Measurements from ENCODE around the gene FAIM2. TPM values are rescaled to one million over a fixed set of nuclear protein-coding genes. Genes with fewer than 3 reads are reported as not detected.
A peak's percentile ranks its signal among the peaks of the same experiment; 100 is the strongest.

Gene FAIM2
- total RNA-seq, 1 donor from 2014 or later: 0.47 TPM

GRCh38 chr12:49917788-49918173 lies 14.1 kb upstream of the FAIM2 start:
- Mint-ChIP-seq H3K4me1 (ENCODE audit: low read depth) (peaks cover 5% of the 10 kb centered on the region), H3K36me3 (ENCODE audit: low read depth) (no peaks in the 10 kb centered on the region), H3K27me3 (ENCODE audit: low read depth) (no peaks in the 10 kb centered on the region), H3K9me3 (ENCODE audit: low read depth) (no peaks in the 10 kb centered on the region), H3K27ac (ENCODE audit: unreplicated experiment) (no peak overlapping the region), H3K4me3 (ENCODE audit: unreplicated experiment) (no peak overlapping the region)
- TF ChIP-seq CTCF (IDR thresholded peaks at IDR 0.05): no peak
- DNase-seq (ENCODE audit: low spot score): no peak

DNA sequence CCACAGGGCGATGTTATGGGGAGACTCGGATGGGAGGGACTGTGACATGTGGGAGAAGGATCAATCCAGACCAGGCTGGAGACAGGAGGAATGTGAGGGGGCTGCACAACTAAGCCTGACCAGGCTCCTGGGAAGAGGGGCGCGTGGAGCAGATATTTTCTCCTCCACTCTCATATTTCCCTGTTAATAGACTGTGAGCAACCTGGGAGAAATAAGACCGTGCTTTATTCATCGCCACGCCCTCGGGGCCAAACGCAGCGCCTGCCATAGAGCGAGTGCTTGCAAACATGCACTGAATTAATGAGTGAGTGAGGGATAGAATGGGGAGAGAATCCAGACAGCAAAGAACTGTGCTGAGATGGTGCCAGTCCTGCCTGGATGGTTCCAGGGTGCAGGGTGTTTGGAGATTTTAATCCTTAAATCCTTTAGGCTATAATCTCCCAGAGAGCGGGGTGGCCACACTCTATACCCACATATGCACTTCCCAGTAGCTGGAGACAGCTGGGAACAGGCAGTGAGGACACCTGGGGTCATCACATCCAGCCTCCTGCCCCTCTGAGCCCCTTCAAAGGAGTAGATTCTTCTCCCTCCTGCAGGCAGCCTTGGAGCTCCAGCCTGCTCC lies 13.6 kb upstream of the FAIM2 start:
- Mint-ChIP-seq H3K9me3 (ENCODE audit: low read depth) (no peaks in the 10 kb centered on the region), H3K4me3 (ENCODE audit: unreplicated experiment) (no peak overlapping the region), H3K27ac (ENCODE audit: unreplicated experiment) (no peak overlapping the region), H3K27me3 (ENCODE audit: low read depth) (no peaks in the 10 kb centered on the region), H3K36me3 (ENCODE audit: low read depth) (no peaks in the 10 kb centered on the region), H3K4me1 (ENCODE audit: low read depth) (peaks cover 5% of the 10 kb centered on the region)
- no peak for TF ChIP-seq CTCF (IDR thresholded peaks at IDR 0.05)
- no peak for DNase-seq (ENCODE audit: low spot score)

DNA sequence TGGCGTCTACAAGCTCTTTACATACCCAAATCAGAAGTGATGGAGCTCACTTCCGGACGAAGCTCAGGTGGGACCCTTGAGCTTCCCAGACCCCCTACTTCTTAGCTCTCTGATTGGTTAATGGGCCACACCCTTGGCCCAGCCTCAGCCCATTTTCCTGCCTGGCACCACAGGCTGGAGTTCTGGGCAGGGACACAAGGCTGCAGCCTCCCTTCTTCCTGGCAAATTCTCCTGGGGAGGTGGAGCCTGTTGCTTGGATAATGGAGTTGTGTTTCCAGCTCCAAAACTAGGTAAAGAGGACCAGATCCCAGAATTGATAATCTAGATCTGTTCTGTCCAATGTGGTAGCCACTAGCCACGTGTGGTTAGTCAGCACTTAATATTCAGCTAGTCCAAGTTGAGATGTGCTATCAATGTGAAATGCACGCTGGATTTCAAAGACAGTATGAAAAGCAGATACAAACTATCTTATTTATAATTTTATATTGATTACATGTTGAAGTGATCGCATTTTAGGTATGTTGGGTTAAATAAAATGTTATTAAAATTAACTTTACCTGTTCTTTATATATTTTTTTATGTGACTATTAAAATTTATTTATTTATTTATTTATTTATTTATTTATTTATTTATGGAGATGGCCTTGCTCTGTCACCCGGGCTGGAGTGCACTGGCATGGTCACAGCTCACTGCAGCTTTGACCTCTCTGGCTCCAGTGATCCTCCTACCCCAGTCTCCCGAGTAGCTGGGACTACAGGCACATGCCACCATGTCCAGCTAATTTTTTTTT lies 12.6 kb upstream of the FAIM2 start:
- no peaks in the 10 kb centered on the region for H3K27me3 Mint-ChIP-seq (ENCODE audit: low read depth)
- no peak overlapping the region for H3K4me3 Mint-ChIP-seq (ENCODE audit: unreplicated experiment)
- no peak overlapping the region for H3K27ac Mint-ChIP-seq (ENCODE audit: unreplicated experiment)
- H3K9me3 Mint-ChIP-seq (ENCODE audit: low read depth): no peaks in the 10 kb centered on the region
- no peak for TF ChIP-seq CTCF (IDR thresholded peaks at IDR 0.05)
- H3K36me3 Mint-ChIP-seq (ENCODE audit: low read depth): no peaks in the 10 kb centered on the region
- DNase-seq (ENCODE audit: low spot score): no peak
- peaks cover 5% of the 10 kb centered on the region for H3K4me1 Mint-ChIP-seq (ENCODE audit: low read depth)

DNA sequence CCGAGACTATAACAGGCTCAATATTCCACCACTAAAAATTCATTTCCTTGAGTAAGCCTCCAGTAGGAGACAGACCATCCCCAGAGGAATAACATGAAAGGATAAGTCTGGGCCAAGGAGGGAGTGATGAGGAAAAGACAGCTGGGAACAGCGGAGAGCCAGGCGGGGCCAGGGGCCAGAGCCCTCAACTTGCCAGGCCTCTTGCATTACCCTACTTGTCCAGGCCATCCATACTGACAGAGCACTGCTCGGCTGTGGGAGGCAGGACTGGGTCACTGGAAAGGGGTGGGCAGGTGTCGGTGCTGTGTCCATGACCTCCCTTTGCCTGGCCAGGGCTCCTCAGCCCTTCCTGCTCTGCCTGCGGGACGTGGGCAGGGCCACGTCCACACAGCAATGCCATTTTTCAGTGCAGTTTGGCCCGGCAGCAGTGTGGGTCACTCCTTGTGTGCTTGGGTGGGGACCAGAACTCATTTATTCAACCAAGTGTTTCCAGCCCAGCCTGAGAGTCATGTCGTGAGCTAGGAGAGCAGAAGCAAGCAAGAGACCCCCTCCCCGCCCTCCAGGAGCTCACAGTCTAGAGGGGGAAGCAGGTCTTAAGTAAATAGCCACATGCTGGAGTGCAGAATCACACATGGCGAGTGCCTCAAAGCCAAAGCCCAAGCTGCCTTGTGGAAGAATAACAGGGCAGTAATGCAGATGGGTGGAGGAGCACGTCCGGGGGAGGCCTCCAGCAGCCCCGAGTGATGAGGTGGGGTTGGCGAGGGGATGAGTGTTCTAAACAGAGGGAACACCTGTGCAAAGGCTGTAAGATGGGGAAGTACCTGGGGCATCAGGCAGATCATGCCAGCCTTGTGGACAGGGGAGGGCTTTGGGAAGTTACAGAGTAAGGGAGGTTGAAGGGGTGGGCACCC lies 8.9 kb upstream of the FAIM2 start:
- Mint-ChIP-seq H3K4me1 (ENCODE audit: low read depth) (peaks cover 23% of the 10 kb centered on the region), H3K27ac (ENCODE audit: unreplicated experiment) (no peak overlapping the region), H3K9me3 (ENCODE audit: low read depth) (no peaks in the 10 kb centered on the region)

More for the DNA sequence above, 8.9 kb upstream of the FAIM2 start:
- peak; percentile 58 for DNase-seq (ENCODE audit: low spot score)
- no peak for TF ChIP-seq CTCF (IDR thresholded peaks at IDR 0.05)
- H3K4me3 Mint-ChIP-seq (ENCODE audit: unreplicated experiment): no peak overlapping the region
- no peaks in the 10 kb centered on the region for H3K27me3 Mint-ChIP-seq (ENCODE audit: low read depth)
- no peaks in the 10 kb centered on the region for H3K36me3 Mint-ChIP-seq (ENCODE audit: low read depth)

Data from chondrocyte (in vitro differentiated cells).